Measurements from ENCODE around the gene NEUROD2.

The NEUROD2 gene

DNA sequence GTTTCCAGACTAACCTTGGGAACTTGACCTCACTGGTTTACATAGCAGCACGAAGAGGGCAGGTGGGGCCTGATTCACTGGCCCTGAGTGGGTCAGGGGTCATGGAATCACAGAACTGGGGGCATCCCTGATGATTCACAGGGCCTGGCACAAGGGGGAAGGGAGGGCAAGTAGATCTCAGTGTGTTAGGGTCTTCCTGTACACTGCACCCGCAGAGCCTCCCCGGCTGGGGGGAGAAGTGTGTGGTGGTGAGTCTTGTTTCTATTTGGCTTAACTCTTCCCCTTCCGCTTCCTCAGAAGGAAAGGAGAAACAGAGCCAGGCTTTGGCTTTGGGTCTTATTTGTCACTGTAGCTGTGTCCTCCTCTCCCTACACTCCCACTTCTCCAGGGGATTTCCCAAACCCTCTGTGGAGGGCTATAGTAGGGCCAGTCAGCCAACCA, 32.9 kb upstream of the NEUROD2 start:
- H3K36me3 Mint-ChIP-seq: peaks cover 11 to 17% of the 10 kb centered on the region in 2 donors
- no peaks in the 10 kb centered on the region for H3K9me3 Mint-ChIP-seq
- peak overlapping the region; percentile 42 for H3K27ac Mint-ChIP-seq
- DNase-seq: no peak
- peaks cover 69 to 89% of the 10 kb centered on the region in 2 donors for H3K4me1 Mint-ChIP-seq
- no peaks in the 10 kb centered on the region for H3K27me3 Mint-ChIP-seq
- ATAC-seq (replicated peaks): no peak
- peak overlapping the region; percentile 43 to 59 for H3K4me3 Mint-ChIP-seq

DNA sequence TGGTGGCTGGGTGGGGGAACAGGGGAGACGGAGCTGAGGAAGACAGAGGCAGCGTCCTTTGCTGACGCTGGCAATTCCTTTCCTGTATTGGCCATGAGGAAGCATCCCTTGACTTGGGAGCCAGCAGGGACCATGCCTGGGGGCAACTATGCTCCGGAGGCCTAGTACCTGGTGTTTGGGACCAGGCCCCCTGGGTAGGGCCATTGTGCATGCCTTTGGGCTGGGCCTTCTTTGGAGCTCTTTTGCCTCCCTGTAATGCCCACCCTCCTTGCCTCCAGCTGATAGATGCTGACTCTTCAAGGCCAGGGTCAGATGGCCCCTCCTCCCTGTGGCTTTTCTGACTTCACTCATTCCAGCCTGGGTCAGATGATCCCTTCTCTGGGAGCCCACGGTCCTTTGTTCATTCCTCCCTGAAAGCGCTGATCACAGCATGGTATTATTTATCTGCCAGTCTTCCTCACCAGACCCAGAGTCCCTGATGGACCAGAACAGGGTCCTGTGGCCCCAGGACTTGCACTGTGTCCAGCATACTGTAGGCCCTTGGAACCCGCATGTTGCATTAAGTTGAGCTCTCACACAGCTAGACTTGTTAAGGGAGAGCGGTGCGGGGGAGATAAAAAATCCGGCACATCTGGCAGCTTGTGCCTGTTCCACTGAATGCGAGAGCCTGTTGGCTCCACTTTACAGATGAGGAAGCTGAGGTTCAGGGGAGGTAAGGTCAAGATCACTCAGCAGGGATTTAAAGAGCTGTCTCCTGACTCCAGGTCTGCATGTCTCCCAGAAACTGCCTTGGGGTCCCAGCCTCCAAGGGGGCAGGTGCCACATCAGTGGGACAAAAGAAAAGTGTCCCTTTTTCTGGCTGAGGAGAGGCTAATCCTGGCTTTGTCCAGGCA, 32.1 kb upstream of the NEUROD2 start:
- peak overlapping the region; percentile 70 for H3K27ac Mint-ChIP-seq
- peaks cover 68 to 85% of the 10 kb centered on the region in 2 donors for H3K4me1 Mint-ChIP-seq
- peaks cover 11 to 15% of the 10 kb centered on the region in 2 donors for H3K36me3 Mint-ChIP-seq
- no peaks in the 10 kb centered on the region for H3K27me3 Mint-ChIP-seq
- no peaks in the 10 kb centered on the region for H3K9me3 Mint-ChIP-seq
- ATAC-seq (replicated peaks) (no peak), DNase-seq (no peak)
- H3K4me3 Mint-ChIP-seq: peak overlapping the region; percentile 10 to 25

DNA sequence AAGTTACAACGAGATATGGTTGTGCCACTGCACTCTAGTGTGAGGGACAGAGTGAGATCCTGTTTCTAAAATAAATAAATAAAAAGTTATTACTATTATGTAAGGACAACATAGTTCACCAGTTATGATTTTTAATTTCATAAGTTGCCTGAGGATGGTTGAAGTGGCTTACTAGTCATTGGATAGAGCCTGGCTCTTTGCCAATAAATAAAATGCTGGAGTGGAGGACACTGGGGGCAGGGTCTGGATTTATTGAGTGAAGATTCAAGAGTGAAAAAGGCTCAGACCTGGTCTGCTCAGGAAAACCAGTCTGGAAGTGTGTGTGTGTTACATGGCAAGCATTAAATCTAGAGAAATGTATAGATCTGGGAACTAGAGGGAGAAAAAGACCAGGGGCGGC, 31.3 kb upstream of the NEUROD2 start:
- H3K9me3 Mint-ChIP-seq: no peaks in the 10 kb centered on the region
- no peaks in the 10 kb centered on the region for H3K27me3 Mint-ChIP-seq
- no peak overlapping the region for H3K27ac Mint-ChIP-seq
- no peak for ATAC-seq (replicated peaks)
- DNase-seq: no peak
- H3K4me1 Mint-ChIP-seq: peaks cover 69 to 85% of the 10 kb centered on the region in 2 donors
- H3K4me3 Mint-ChIP-seq: peak overlapping the region; percentile 10 to 25
- H3K36me3 Mint-ChIP-seq: peaks cover 11 to 15% of the 10 kb centered on the region in 2 donors

DNA sequence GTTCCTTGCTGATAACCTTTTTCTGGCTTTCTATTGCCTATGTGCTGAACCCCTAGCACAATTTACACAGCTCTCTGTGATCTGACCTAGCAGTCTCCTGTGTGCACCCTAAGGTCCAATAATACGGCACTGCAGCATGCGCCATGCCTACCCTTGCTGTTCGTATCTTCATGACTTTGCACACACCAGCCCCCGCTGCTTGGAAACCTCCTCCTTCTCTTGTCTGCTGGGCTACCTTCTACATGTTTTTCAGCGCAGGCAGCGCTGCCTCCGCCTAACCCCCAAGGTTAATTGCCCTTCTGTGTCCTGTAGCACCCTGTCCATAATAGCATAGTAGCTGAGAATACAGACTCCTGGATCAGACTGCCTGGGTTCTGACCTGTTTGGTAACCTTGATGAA, 30.6 kb upstream of the NEUROD2 start:
- no peak for DNase-seq
- H3K4me1 Mint-ChIP-seq: peaks cover 64 to 84% of the 10 kb centered on the region in 2 donors
- peak overlapping the region; percentile 81 to 96 for H3K4me3 Mint-ChIP-seq
- peaks cover 9 to 15% of the 10 kb centered on the region in 2 donors for H3K36me3 Mint-ChIP-seq
- peak overlapping the region; percentile 93 for H3K27ac Mint-ChIP-seq
- no peaks in the 10 kb centered on the region for H3K27me3 Mint-ChIP-seq
- H3K9me3 Mint-ChIP-seq: no peaks in the 10 kb centered on the region
- no peak for ATAC-seq (replicated peaks)

DNA sequence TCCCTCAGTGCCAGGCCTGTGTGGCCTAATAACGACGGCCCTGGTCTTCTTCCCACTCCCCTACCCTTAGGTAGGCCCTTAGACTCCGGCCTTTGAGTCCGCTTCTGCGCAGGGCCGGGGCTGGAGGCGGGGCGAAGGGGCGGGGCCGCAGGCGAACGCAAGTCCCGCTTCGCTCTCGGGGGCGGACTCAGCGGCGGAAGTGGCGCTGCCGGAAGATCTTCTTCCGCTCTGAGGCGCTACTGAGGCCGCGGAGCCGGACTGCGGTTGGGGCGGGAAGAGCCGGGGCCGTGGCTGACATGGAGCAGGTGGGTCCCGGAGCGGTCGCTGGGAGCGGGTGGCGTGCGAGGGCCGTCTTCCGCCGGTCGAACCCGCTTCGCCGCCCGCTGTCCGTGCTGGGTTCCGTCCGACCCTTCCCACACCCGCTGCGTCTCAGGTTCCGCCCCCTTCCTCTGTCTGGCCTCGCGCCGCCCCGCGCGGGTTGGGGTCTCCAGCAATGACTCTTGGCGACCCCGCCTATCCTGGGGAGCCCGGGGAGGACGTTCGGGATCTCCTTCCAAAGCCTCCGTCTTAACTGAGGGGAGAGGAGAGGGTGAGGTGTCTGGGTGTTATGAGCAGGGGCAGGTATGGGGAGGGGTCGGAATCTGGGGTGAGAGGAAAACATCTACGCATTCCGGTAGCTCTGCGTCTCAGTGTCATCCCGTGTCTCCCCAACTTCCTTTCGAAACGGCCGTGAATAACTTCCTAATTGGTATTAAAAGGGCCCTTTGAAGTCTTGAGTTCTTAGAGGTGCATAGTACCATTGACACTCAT, 29.4 kb upstream of the NEUROD2 start, which contains the start of gene STARD3:
Gene STARD3 (plus strand): TSS at position 218 of the 810 bp plus-strand sequence. CDS start 16,388 bp downstream, outside the sequence.
- DNase-seq: peak; percentile 87
- H3K4me1 Mint-ChIP-seq: peaks cover 52 to 72% of the 10 kb centered on the region in 2 donors
- H3K27me3 Mint-ChIP-seq: no peaks in the 10 kb centered on the region
- peak; percentile 95 to 96 for ATAC-seq (replicated peaks)
- no peaks in the 10 kb centered on the region for H3K9me3 Mint-ChIP-seq
- peak within 1 kb of the TSS; percentile 93 for H3K27ac Mint-ChIP-seq
- peak within 1 kb of the TSS; percentile 81 to 96 for H3K4me3 Mint-ChIP-seq
- H3K36me3 Mint-ChIP-seq: peaks cover 4 to 6% of the 10 kb centered on the region in 2 donors

DNA sequence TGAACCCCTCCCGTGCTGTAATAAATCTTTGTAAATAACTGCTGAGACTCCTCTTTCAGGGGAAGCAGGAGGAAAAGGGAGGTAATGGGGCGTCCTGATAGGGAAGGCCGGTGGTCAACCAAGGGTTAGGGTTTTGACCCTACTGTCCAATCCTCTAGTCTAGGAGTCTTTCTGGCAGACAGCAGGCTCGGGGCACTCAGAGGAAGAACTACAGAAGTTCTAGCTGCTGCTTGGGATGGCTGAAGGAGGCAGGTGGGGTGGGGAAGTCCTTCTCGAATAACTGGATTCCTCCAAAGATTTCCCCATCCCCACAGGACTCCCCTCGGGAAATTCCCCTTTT, 28.8 kb upstream of the NEUROD2 start:
- Mint-ChIP-seq H3K27ac (peak overlapping the region; percentile 93), H3K4me1 (peaks cover 50 to 66% of the 10 kb centered on the region in 2 donors), H3K27me3 (peaks cover 5% of the 10 kb centered on the region in 2 donors), H3K4me3 (peak overlapping the region; percentile 81 to 96), H3K9me3 (no peaks in the 10 kb centered on the region), H3K36me3 (peaks cover 3 to 4% of the 10 kb centered on the region in 2 donors)
- ATAC-seq (replicated peaks): peak; percentile 31
- no peak for DNase-seq

DNA sequence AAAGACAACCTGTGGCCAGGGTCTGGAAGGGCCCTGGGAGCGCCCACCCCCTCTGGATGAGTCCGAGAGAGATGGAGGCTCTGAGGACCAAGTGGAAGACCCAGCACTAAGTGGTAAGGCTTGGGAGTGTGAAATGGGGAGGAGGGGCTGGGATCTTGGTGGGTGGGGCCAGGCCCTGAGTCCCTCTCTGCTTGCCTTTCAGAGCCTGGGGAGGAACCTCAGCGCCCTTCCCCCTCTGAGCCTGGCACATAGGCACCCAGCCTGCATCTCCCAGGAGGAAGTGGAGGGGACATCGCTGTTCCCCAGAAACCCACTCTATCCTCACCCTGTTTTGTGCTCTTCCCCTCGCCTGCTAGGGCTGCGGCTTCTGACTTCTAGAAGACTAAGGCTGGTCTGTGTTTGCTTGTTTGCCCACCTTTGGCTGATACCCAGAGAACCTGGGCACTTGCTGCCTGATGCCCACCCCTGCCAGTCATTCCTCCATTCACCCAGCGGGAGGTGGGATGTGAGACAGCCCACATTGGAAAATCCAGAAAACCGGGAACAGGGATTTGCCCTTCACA, 28.0 kb upstream of the NEUROD2 start:
- Mint-ChIP-seq H3K36me3 (peaks cover 3 to 4% of the 10 kb centered on the region in 2 donors), H3K27ac (peak overlapping the region; percentile 44), H3K4me1 (peaks cover 43 to 57% of the 10 kb centered on the region in 2 donors), H3K4me3 (no peak overlapping the region), H3K9me3 (no peaks in the 10 kb centered on the region), H3K27me3 (peaks cover 9 to 11% of the 10 kb centered on the region in 2 donors)
- ATAC-seq (replicated peaks) (no peak), DNase-seq (no peak)

DNA sequence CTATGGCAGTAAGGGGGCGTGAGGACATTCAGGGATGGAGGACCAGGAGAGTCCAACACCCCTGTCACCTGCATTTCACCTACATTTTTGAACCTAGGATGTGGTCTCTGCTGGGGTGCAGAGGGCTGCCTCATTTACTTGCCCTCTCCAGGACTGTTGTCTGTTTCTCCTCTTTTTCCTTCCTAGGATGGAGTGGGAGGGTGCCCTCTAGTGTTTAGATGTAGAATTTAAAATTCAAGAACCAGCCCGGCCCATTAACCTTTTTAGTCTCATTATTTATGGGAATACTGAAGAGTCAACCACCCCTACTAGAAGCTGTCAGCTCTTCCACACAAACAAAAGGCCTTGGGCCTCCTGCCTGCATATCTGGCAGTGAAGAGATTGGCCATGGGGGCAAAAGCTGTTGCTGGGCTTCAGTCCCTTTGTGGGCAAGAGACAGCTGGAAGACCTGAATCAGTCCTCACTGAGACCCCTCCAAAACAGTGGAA, 26.7 kb upstream of the NEUROD2 start:
- Mint-ChIP-seq H3K4me1 (peaks cover 33 to 45% of the 10 kb centered on the region in 2 donors), H3K36me3 (peaks cover 3 to 4% of the 10 kb centered on the region in 2 donors), H3K27me3 (peaks cover 9 to 14% of the 10 kb centered on the region in 2 donors), H3K9me3 (no peaks in the 10 kb centered on the region), H3K4me3 (no peak overlapping the region), H3K27ac (no peak overlapping the region)
- DNase-seq (no peak), ATAC-seq (replicated peaks) (no peak)

DNA sequence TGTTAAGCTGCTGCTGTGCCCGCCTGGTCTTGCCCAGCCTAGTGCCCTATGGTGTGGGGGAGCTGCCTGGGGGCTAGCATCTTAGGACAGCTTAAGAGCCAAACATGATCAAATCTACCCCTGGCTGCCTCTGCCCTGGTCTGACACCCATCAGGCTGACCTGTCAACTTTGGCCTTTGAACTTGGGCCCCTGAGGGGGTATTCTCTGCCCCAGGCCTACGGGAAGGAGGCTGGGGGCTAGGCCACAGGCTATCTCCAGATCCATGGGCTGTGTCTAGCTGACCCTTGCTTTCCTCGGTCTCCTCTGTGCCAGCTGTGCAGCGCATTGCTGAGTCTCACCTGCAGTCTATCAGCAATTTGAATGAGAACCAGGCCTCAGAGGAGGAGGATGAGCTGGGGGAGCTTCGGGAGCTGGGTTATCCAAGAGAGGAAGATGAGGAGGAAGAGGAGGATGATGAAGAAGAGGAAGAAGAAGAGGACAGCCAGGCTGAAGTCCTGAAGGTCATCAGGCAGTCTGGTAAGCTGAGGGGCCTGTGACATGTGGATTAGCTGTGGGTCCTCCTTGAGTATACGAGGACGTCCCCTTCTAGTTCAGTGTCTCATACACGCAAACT, 26.0 kb upstream of the NEUROD2 start:
- Mint-ChIP-seq H3K27me3 (peaks cover 10 to 17% of the 10 kb centered on the region in 2 donors), H3K4me3 (no peak overlapping the region), H3K4me1 (peaks cover 27 to 37% of the 10 kb centered on the region in 2 donors), H3K27ac (no peak overlapping the region), H3K36me3 (peaks cover 0 to 3% of the 10 kb centered on the region in 2 donors), H3K9me3 (no peaks in the 10 kb centered on the region)
- ATAC-seq (replicated peaks): no peak
- no peak for DNase-seq

DNA sequence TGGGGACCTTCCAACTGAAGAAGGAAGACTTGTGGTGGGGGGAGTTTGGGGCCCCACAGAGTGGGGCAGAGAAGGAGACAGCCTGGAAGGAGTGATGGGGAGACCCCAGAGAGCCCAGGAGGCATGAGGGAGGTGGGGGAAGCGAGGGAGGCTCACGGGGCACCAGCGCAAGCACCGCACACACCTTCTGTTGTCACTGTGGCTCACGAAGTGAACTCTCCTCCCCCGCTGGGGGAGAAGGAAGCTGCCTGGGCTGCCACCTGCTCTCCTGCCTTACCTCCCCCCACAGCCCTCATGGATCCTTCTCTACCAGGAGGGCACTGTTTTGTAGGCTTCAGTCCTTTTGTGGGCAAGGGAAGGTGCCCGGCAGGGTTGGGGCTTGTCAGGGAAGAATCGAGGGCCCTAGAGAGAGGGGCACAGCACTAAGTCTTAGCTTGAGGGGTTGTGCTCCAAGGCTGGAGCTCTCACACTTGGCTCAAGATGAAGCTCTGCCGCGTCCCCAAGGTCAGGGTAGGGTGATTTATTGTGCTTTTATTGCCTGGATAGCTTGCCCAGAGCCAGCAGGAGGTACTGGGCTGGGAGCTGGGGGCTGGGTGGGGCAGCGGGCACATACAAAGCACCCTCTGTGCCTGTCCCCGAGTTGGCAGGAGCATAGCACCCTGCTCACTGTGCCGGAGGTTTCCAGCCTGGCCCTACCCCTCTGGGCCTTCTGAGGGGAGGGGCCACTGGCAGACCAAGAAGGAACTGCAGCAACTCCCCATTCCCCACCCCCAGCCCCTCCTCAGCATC, 24.6 kb upstream of the NEUROD2 start:
- ATAC-seq (replicated peaks): no peak
- no peak overlapping the region for H3K4me3 Mint-ChIP-seq
- H3K4me1 Mint-ChIP-seq: peaks cover 18 to 25% of the 10 kb centered on the region in 2 donors
- H3K9me3 Mint-ChIP-seq: no peaks in the 10 kb centered on the region
- H3K27me3 Mint-ChIP-seq: peaks cover 22 to 24% of the 10 kb centered on the region in 2 donors
- H3K36me3 Mint-ChIP-seq: no peaks in the 10 kb centered on the region
- H3K27ac Mint-ChIP-seq: peak overlapping the region; percentile 42
- DNase-seq: no peak

DNA sequence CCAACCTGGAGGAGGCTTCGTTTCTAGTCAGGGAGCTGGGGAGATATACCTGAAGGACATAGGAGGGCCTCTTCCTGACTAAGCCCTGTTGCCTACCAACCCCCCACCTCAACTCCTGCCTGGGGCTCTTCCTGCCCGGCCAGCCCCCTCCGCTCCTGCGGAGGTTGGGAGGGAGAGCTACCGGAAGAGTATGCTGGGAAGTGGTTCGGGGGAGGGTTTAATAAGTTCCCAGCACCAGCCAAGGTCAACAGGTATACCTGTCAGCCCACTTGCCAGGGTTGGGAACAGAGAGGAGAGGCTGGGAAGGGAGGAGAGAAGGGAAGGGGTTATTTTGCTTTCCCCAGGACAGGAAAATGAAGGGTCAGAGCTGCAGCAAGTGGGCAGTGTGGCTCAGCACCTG, 23.7 kb upstream of the NEUROD2 start:
- no peaks in the 10 kb centered on the region for H3K36me3 Mint-ChIP-seq
- no peak for DNase-seq
- H3K4me3 Mint-ChIP-seq: no peak overlapping the region
- peaks cover 19 to 28% of the 10 kb centered on the region in 2 donors for H3K4me1 Mint-ChIP-seq
- no peaks in the 10 kb centered on the region for H3K9me3 Mint-ChIP-seq
- peak overlapping the region; percentile 42 for H3K27ac Mint-ChIP-seq
- no peak for ATAC-seq (replicated peaks)
- peaks cover 29 to 31% of the 10 kb centered on the region in 2 donors for H3K27me3 Mint-ChIP-seq

DNA sequence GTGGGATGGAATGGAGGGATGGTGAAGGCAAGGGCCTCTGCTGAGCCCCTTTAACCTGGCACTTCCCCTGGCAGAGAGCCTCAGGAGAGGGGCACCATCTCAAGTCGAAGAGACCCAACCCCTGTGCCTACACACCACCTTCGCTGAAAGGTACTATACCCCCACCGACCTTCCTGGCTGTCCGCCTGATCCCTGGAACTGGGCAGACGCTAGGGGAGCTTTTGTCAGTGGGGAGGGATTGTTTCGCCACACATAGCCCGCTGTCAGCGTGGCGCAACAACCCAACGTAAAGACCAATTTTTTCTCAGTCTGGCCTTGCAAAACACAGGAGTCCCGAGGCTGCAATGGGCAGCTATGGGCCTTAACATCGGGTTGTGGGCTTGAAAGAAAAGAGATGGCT, 22.2 kb upstream of the NEUROD2 start:
- Mint-ChIP-seq H3K27me3 (peaks cover 44 to 46% of the 10 kb centered on the region in 2 donors), H3K4me3 (no peak overlapping the region), H3K9me3 (no peaks in the 10 kb centered on the region), H3K4me1 (peaks cover 20 to 31% of the 10 kb centered on the region in 2 donors), H3K27ac (no peak overlapping the region), H3K36me3 (peaks cover 0 to 2% of the 10 kb centered on the region in 2 donors)
- no peak for DNase-seq
- no peak for ATAC-seq (replicated peaks)

DNA sequence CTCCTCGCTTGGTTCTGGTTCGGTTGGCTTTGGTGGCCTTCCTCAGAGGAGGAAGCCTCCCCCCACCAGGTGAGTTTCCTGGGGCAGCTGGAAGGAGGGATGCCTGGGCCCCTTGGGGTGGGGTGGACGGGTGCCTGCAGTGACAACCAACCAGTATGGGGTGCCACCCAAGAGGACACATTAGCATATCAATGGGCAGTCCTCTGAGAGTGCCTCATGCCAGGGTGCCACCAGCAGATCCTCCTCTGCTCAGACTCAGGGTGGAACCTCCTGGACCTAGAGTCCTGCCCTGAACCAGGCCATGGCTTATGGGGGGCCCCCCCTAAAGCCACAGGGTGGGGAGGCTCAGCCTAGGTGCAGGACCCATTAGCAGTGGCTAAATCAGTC, 21.8 kb upstream of the NEUROD2 start:
- H3K9me3 Mint-ChIP-seq: no peaks in the 10 kb centered on the region
- peaks cover 20 to 31% of the 10 kb centered on the region in 2 donors for H3K4me1 Mint-ChIP-seq
- peaks cover 0 to 2% of the 10 kb centered on the region in 2 donors for H3K36me3 Mint-ChIP-seq
- DNase-seq (no peak), ATAC-seq (replicated peaks) (no peak)
- no peak overlapping the region for H3K27ac Mint-ChIP-seq
- peaks cover 48 to 50% of the 10 kb centered on the region in 2 donors for H3K27me3 Mint-ChIP-seq
- no peak overlapping the region for H3K4me3 Mint-ChIP-seq
